HG03378 (cell line): ENCODE data around the gene PRKRIP1.
"Not testable (repeated sequence)": the region's sequence is repeated elsewhere in the genome, so short reads cannot be mapped to it uniquely, and the experiment has no call there.

Experiments used
- ATAC-seq: cut with Tn5 transposase; IDR thresholded peaks from one replicate; pipeline ENCODE4 v1.9.1; 2021; ENCODE audit warnings: mild to moderate bottlenecking, moderate library complexity; ENCODE audit not compliant: unreplicated experiment

PRKRIP1 gene

DNA sequence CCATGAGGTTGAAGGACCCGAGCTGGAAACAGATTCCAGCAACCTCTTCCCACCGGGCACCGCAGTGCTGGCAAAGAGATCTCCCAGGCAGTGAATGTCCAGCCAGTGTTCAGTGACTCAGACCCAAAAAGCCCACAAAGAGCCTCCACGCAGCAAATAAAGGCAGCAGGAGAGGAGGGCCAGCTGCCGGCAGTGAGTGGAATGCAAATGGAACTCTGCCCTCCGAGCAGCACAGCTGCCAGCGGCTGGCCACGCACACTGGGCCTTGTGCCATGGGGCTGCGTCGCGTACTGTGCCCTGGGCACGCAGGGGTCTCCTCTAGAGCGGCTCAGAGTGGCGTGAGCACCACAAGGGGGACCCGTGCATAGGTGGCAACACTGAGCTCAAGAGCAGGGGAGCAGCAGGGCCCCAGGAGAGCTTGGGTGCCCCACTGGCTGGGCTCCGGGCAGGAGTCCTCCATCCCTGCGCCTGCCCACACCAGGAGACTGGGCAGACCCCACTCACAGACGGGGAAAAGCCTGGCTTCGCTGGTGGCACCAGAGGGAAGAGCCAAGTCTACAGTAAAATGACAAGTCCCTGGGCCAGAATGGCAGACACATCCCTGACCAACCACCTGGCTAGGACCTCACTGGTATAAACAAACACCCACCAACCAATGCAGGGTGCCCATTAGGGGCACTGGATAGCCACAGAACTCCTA, 78.7 kb downstream of the PRKRIP1 start:
- not testable (repeated sequence) for ATAC-seq
